ENCODE data around the gene THOC1.

Gene THOC1

DNA sequence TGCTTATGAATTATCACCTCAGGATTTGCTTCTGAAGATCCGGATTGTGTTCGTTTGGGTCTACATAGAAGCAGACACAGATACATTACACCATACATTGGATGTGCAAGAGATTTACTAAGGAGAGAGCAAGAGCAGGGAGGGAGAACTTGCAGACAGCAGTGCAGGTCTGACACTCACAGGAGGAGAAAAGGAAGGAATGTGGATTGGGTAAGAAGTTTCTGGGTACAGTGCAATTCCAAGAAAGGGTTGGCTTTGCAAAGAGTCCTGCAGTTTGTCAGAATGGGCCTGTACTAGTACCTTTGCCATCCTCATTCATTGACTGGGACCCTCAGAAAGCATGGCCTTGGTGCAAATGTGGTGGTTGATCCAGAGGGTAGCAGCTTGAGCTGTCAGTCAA, 4.8 kb upstream of the THOC1 start:
- Histone ChIP-seq H3K27ac (ENCODE audit: low read length) (no peak overlapping the region), H3K4me2 (ENCODE audit: low read length) (no peak overlapping the region), H3K36me3 (replicated peaks; ENCODE audit: low read depth, low read length) (no peaks in the 10 kb centered on the region), H2AFZ (ENCODE audit: low read depth, low read length) (no peak overlapping the region), H3K79me2 (ENCODE audit: low read length) (peaks cover 13% of the 10 kb centered on the region), H3K27me3 (ENCODE audit: low read depth, low read length) (no peaks in the 10 kb centered on the region), H3K9ac (ENCODE audit: low read length) (no peak overlapping the region), H4K20me1 (ENCODE audit: insufficient read depth, low read length) (no peaks in the 10 kb centered on the region), H3K4me3 (ENCODE audit: low read length) (no peak overlapping the region), H3K9me3 (ENCODE audit: insufficient read depth, low read length) (no peaks in the 10 kb centered on the region), H3K4me1 (ENCODE audit: low read length) (peaks cover 9% of the 10 kb centered on the region)
- TF ChIP-seq, protein P1, sequence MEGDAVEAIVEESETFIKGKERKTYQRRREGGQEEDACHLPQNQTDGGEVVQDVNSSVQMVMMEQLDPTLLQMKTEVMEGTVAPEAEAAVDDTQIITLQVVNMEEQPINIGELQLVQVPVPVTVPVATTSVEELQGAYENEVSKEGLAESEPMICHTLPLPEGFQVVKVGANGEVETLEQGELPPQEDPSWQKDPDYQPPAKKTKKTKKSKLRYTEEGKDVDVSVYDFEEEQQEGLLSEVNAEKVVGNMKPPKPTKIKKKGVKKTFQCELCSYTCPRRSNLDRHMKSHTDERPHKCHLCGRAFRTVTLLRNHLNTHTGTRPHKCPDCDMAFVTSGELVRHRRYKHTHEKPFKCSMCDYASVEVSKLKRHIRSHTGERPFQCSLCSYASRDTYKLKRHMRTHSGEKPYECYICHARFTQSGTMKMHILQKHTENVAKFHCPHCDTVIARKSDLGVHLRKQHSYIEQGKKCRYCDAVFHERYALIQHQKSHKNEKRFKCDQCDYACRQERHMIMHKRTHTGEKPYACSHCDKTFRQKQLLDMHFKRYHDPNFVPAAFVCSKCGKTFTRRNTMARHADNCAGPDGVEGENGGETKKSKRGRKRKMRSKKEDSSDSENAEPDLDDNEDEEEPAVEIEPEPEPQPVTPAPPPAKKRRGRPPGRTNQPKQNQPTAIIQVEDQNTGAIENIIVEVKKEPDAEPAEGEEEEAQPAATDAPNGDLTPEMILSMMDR (IDR thresholded peaks at IDR 0.05; ENCODE audit: low read depth, low read length), result no peak
- no peak for TF ChIP-seq EZH2phosphoT487 (IDR thresholded peaks at IDR 0.05; ENCODE audit: low read depth)

- H3K4me3 ChIP-seq (ENCODE audit: low read length), result no peak overlapping the region
- H3K9ac ChIP-seq (ENCODE audit: low read length), result no peak overlapping the region
- no peaks in the 10 kb centered on the region for H3K9me3 ChIP-seq (ENCODE audit: insufficient read depth, low read length)
- no peak overlapping the region for H3K4me2 ChIP-seq (ENCODE audit: low read length)
- peaks cover 35% of the 10 kb centered on the region for H3K79me2 ChIP-seq (ENCODE audit: low read length)
- H4K20me1 ChIP-seq (ENCODE audit: insufficient read depth, low read length), result no peaks in the 10 kb centered on the region
- H3K27me3 ChIP-seq (ENCODE audit: low read depth, low read length), result no peaks in the 10 kb centered on the region
- peaks cover 7% of the 10 kb centered on the region for H3K36me3 ChIP-seq (replicated peaks; ENCODE audit: low read depth, low read length)
- no peak for TF ChIP-seq EZH2phosphoT487 (IDR thresholded peaks at IDR 0.05; ENCODE audit: low read depth)
- TF ChIP-seq, protein P1 (IDR thresholded peaks at IDR 0.05; ENCODE audit: low read depth, low read length), result no peak
- H3K4me1 ChIP-seq (ENCODE audit: low read length), result peaks cover 11% of the 10 kb centered on the region
- no peak overlapping the region for H2AFZ ChIP-seq (ENCODE audit: low read depth, low read length)
- no peak overlapping the region for H3K27ac ChIP-seq (ENCODE audit: low read length)
Observed at GRCh38 chr18:269480-270095, 1.7 kb upstream of the THOC1 start.

DNA sequence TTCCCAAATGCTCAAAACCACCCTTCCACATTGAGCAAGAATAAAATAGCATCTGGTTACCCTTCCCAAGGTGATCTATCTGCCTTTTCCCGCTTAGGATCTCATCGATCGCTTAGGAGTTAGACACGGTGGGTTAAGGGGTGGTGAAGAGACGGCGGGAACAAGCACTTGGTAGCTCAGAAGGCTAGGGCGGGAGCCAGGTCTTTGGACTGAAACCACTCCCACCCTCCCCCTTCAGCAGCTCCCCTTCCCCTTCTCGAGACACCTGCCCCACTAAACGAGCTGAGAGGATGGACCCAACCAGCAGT, 513 bp downstream of the THOC1 start:
- peaks cover 11% of the 10 kb centered on the region for H3K4me1 ChIP-seq (ENCODE audit: low read length)
- H3K4me3 ChIP-seq (ENCODE audit: low read length), result peak overlapping the region; percentile 92
- H3K4me2 ChIP-seq (ENCODE audit: low read length), result peak overlapping the region; percentile 81
- H2AFZ ChIP-seq (ENCODE audit: low read depth, low read length), result peak overlapping the region; percentile 79
- H3K9me3 ChIP-seq (ENCODE audit: insufficient read depth, low read length), result no peaks in the 10 kb centered on the region
- H3K27me3 ChIP-seq (ENCODE audit: low read depth, low read length), result no peaks in the 10 kb centered on the region
- peak overlapping the region; percentile 77 for H3K27ac ChIP-seq (ENCODE audit: low read length)
- no peaks in the 10 kb centered on the region for H4K20me1 ChIP-seq (ENCODE audit: insufficient read depth, low read length)
- no peak for TF ChIP-seq EZH2phosphoT487 (IDR thresholded peaks at IDR 0.05; ENCODE audit: low read depth)
- TF ChIP-seq, protein P1 (IDR thresholded peaks at IDR 0.05; ENCODE audit: low read depth, low read length), result no peak
- H3K9ac ChIP-seq (ENCODE audit: low read length), result peak overlapping the region; percentile 99
- peaks cover 35% of the 10 kb centered on the region for H3K79me2 ChIP-seq (ENCODE audit: low read length)
- peaks cover 16% of the 10 kb centered on the region for H3K36me3 ChIP-seq (replicated peaks; ENCODE audit: low read depth, low read length)

- Histone ChIP-seq H3K27ac (ENCODE audit: low read length) (no peak overlapping the region), H3K9ac (ENCODE audit: low read length) (no peak overlapping the region), H3K36me3 (replicated peaks; ENCODE audit: low read depth, low read length) (peaks cover 50% of the 10 kb centered on the region), H3K79me2 (ENCODE audit: low read length) (peaks cover 11% of the 10 kb centered on the region), H3K27me3 (ENCODE audit: low read depth, low read length) (no peaks in the 10 kb centered on the region), H2AFZ (ENCODE audit: low read depth, low read length) (no peak overlapping the region), H4K20me1 (ENCODE audit: insufficient read depth, low read length) (no peaks in the 10 kb centered on the region), H3K4me1 (ENCODE audit: low read length) (no peaks in the 10 kb centered on the region), H3K4me2 (ENCODE audit: low read length) (no peak overlapping the region), H3K9me3 (ENCODE audit: insufficient read depth, low read length) (no peaks in the 10 kb centered on the region), H3K4me3 (ENCODE audit: low read length) (no peak overlapping the region)
- no peak for TF ChIP-seq EZH2phosphoT487 (IDR thresholded peaks at IDR 0.05; ENCODE audit: low read depth)
- TF ChIP-seq, protein P1 (IDR thresholded peaks at IDR 0.05; ENCODE audit: low read depth, low read length), result no peak
Observed at GRCh38 chr18:261398-262073, 6.3 kb downstream of the THOC1 start.
